NCI-H2196 treated with DMSO at 0.1 percent for 48 hours (cell line): ENCODE results near the gene ARMC10.
"Not testable (repeated sequence)": the region's sequence is repeated elsewhere in the genome, so short reads cannot be mapped to it uniquely, and the experiment has no call there.

Experiments used
- DNase-seq: peaks from one replicate; lab custom pipeline; 2025; ENCODE audit not compliant: unreplicated experiment; lab: John Stamatoyannopoulos, UW

ARMC10 gene

DNA sequence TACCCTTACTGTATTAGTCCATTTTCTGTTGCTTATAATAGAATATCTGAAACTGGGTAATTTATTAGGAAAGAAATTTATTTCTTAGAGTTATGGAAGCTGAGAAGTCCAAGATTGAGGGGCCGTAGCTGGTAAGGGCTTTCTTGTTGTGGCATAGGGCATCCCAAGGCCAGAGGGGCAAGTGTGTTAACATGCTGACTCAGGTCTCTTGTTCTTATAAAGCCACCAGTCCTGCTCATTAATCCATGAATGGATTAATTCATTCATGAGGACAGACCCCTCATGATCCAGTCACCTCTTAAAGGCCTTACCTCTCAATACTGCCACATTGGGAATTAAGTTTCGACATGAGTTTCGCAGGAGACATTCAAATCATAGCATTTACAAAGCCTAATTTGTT is 2.4 kb downstream of the ARMC10 start:
- no peak for DNase-seq

DNA sequence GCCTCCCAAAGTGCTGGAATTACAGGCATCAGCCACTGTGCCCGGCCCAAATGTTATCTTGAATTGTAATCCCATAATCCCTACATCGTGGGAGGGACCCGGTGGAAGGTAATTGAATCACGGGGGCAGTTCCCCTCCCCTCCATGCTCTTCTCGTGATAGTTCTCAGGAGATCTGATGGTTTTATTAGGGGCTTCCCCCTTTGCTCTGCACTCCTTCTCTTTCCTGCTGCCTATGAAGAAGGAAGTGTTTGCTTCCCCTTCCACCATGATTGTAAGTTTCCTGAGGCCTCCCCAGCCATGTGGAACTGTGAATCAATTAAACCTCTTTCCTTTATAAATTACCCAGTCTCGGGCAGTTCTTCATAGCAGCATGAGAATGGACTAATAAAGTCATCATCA is 3.3 kb downstream of the ARMC10 start:
- not testable (repeated sequence) for DNase-seq

DNA sequence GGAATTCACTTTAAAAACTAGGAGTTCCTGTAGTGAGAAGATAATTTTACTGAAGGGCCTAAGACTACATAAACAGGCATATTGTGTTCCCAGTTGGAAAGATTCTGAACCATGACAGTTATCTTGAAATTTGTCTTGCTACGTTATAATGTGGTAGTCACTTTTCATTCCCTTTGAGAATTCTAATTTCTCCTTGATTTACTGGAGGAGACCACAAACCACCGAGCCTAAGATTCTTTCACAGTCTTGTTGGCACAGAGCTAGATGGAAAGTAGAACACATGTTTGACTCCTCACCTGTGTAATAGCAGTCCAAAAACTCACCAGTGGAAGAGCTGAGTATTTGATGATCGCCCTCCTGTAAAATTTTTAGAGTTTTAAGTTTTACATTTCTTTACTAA is 4.9 kb downstream of the ARMC10 start:
- no peak for DNase-seq

DNA sequence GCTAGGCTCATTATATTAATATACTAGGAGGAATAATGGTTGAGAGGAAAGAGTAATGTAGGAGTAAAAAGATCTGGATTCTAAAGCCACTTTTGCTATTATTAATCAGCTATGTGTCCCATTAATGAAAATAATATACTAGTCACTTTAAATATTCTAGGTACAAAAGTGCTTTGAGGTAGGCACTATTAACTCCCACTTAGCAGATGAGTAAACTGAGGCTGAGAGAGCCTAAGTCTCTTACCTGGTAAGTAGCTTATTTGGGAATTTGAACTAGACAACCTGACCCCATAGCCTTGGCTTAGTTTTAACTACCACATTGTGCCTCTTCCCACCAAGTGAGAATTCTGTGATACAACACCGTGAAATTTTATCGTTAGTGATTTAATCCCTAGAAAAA is 6.0 kb downstream of the ARMC10 start:
- no peak for DNase-seq

DNA sequence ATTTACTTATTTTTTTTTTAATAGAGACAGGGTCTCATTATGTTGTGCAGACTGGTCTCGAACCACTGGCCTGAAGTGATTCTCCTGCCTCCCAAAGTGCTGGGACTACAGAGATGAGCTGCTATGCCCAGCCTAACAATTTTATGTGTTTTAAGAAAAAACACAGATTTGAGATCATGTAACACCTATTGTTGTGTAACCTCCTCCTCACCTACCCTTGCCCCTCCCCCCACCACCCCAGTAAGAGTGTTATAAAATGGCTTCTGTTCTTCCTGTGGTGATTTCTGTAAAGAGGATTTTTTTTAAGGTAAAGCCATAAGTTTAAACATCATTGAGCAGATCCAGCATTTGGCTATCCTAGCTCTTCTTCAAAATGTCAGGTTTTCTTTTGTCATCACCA is 7.6 kb downstream of the ARMC10 start:
- DNase-seq, result no peak

DNA sequence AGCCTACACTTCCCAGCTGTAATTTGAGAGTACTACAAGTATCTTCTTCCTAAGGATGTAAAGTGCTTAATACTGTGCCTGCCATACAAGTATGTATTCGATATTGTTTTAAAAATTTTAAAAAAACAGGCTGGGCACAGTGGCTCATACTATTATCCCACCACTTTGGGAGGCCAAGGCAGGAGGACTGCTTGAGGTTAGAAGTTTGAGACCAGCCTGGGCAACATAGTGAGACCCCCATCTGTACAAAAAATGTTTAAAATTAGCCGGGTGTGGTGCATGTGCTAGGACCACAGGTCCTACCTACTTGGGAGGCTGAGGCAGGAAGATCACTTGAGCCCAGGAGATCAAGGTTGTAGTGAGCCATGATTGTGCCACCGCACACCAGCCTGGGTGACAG is 8.3 kb downstream of the ARMC10 start:
- DNase-seq, result no peak

DNA sequence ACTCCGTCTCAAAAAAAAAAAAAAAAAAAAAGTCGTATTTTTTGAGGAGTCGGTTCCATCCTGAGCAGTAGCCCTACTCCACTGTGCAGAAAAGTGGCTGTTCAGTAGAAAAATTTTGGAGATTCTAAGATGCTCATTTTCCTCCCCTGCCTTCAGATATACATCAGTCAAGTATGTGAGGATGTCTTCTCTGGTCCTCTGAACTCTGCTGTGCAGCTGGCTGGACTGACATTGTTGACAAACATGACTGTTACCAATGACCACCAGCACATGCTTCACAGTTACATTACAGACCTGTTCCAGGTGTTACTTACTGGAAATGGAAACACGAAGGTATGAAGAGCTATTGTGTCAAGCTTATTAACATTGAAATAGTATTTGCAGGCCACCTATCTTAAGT is 17.4 kb downstream of the ARMC10 start:
- DNase-seq, result not testable (repeated sequence)

DNA sequence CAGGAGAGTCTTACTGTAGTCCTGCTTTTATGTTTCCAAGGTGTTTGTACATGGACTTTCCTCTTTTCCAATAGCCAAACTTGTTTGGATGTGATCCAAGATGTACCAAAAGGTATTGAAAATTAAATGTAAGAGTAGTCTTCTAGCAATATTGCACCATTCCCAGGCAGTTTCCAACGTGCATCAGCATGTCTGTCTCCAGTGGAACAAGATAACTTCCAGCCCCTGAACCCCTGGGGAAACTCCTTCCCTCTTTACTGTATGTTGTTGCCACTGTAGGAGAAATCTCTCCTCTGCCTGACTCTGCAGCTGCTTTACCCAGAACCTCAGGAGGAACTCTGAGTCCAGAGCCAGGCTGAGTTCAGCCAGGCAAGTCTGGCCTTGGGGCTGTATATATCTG is 18.5 kb downstream of the ARMC10 start:
- DNase-seq, result no peak

DNA sequence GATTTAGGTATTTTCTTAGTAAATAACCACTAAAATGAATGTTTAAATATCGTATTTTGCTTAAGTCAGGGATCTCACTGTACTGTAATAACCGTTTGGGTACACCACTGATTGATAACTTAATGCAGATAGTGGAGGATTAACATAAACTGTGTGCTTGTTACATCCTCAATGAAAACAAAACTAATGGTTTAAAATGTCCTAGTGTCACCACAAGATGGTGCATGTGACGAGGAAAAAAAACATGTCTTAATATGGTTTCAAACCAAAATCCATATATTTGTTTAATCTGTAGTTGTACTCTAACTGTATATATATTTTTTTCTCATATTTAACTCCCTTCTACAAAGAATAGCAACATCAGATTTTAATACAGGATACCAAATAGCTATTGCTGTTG is 19.2 kb downstream of the ARMC10 start:
- DNase-seq, result no peak

DNA sequence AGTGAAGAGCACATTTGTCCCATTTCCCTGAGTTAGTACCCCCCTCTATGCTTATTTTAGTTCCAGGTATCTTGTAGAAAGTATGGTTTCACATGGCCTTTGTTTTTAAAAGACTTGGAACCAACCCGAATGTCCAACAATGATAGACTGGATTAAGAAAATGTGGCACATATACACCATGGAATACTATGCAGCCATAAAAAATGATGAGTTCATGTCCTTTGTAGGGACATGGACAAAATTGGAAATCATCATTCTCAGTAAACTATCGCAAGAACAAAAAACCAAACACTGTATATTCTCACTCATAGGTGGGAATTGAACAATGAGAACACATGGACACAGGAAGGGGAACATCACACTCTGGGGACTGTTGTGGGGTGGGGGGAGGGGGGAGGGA is 20.6 kb downstream of the ARMC10 start:
- DNase-seq, result not testable (repeated sequence)

DNA sequence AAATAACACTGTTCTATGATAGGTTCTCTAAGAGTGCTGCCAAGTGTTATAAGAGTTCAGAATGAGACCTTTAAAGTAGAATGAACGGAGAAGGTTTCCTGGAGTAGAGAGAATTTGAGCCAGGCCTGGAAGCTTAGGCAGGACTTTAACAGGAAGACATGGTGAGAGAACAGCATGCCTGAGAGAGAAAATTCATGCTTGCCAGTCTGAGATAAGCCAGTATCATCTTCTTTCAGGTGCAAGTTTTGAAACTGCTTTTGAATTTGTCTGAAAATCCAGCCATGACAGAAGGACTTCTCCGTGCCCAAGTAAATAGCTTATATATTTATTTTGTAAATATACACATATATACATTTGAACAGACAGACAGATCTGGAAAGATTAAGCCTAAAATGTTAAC is 22.1 kb downstream of the ARMC10 start:
- DNase-seq, result no peak

DNA sequence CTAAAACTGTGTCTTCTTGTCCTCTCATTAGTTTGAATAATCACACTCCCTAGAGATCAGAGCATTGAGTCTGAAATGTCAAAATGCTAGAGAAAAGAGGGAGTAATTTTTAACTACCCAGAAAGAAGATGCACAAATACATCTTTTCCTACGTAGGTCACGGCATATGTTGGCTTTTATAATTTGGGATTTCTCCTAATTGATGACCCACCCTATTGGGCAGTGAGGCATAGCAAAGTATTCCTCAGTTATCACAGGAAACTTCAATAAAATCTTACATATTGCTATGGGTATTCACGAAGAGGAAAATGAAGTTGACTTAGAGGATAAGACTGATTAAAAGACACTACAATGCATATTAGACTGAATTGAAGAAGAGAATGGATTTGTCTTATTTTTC is 25.4 kb downstream of the ARMC10 start:
- DNase-seq, result no peak

DNA sequence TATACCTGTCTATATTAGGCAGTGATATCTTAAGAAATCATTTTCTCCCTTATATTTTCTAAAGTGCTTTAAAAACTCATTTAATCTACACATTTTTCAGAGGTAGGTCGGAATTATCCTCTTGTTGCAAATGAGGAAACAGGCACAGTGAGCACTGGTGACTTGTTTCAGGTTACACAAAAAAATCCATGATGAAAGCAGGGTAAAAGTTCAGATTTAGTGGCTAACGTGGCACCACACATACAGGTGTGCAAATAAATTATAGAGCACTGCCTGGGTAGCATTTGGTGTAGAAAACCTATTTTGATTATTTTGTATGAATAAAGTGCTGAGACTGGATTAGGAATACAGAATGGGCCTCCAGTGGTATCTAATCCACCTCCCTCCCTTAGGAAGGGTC is 26.6 kb downstream of the ARMC10 start:
- DNase-seq, result no peak

DNA sequence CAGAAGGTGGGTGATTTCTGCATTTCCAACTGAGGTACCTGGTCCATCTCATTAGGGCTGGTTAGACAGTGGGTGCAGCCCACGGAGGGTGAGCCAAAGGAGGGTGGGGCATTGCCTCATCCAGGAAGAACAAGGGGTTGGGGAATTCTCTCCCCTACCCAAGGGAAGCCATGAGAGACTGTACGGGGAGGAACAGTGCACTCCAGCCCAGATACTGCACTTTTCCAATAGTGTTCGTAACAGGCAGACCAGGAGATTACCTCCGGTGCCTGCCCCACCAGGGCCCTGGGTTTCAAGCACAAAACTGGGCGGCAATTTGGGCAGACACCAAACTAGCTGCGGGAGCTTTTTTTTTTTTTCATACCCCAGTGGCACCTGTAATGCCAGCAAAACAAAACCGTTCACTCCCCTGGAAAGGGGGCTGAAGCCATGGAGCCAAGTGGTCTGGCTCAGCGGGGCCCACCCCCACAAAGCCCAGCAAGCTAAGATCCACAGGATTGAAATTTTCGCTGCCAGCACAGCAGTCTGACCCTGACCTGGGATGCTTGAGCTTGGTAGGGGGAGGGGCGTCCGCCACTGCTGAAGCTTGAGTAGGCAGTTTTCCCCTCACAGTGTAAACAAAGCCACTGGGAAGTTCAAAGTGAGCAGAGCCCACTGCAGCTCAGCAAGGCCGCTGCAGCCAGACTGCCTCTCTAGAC is 31.2 kb downstream of the ARMC10 start:
- no peak for DNase-seq

DNA sequence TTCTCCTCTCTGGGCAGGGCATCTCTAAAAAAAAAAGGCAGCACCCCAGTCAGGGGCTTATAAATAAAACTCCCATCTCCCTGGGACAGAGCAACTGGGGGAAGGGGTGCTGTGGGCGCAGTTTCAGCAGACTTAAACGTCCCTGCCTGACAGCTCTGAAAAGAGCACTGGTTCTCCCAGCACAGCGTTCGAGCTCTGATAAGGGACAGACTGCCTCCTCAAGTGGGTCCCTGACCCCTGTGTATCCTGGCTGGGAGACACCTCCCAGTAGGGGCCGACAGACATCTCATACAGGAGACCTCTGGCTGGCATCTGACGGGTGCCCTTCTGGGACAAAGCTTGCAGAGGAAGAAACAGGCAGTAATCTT is 31.7 kb downstream of the ARMC10 start:
- DNase-seq, result not testable (repeated sequence)

DNA sequence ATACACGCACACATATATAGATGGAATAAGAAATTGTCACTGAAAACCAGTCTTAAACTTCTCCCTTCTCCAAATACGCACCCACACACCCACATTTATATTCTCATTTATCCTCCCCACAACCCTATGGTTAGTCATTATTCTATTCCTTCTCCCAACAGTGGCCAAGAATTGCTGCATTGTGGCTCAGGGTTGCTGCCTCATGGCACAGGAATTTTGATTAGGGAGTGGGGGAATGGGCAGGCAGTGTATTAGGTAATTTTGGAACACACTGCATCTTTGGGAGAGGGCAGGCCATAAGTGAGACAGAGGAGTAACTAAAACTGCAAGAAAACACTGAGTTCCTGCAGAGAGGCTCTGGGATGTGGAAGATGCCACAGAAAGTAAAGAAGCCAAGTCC is 38.2 kb downstream of the ARMC10 start:
- DNase-seq, result no peak

DNA sequence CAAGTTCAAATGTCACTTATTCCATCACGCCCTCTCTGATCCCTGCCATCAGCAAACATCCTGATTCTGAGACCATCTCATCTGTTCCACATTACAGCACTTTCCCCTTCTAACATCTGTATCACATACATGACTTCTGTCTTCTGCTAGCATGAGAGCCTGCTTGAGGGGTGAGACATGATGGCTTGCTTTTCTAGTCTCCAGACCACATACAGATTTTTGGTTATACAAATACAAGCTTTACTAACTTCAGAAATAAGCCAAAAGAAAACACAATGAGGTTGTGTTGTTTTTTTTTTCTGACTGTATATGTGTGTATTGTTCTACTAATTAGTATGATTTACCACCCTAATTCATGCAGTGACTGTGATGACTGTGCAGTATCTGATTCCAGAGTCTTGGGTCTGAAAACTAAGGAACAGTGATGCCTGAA is 39.7 kb downstream of the ARMC10 start:
- DNase-seq, result no peak

DNA sequence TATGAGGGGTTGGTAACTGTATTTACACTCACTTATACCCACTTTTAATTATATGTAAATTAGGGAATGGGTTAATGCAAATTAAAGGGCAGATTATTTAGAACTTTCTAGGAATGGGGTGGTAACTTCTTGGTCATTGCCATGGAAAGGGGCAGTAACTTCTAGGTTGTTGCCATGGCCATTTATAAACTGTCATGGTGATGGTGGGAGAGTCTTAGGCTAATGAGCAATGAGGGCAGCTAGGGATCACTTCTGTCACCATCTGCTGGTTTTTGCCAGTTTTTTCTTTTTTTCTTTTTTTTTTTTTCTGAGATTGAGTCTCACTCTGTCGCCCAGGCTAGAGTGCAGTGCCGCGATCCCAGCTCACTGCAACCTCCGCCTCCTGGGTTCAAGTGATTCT is 40.8 kb downstream of the ARMC10 start:
- no peak for DNase-seq

DNA sequence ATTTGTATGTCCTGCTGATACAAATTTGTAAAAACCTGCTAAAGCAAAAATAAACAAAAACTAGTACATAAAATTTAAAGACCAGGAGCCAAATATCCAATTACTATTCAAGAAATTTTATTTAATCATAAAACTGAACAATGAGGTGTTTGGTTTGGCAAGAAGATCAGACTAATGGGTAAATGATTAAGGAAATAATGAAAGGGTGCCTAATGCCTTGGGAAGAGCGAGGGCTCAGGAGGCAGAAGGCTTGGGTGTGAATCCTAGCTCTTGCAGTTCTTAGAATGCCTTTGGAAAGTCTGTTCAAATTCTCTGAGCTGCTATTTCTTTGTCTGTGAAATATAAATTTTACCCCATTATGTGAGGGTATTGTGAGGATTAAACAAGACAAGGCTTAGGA is 41.6 kb downstream of the ARMC10 start:
- no peak for DNase-seq

DNA sequence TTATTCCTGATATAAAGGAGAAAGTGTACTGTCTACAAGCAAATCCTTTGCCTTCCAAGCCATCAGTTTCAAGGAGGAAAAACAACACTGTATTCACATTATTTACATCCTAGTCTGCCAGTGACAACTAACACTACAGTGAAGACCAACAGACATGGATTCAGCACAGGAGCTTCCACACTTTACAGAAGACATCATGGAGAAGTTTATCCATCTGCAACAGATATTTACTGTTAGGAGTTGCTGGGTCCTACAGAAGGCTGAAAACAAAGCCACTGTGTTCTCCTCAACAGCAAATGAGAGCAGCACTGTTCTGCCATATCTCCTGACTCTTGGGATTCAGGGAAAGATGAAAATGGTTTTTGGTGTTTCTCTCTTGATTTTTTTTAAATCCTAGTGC is 42.1 kb downstream of the ARMC10 start:
- DNase-seq, result no peak

DNA sequence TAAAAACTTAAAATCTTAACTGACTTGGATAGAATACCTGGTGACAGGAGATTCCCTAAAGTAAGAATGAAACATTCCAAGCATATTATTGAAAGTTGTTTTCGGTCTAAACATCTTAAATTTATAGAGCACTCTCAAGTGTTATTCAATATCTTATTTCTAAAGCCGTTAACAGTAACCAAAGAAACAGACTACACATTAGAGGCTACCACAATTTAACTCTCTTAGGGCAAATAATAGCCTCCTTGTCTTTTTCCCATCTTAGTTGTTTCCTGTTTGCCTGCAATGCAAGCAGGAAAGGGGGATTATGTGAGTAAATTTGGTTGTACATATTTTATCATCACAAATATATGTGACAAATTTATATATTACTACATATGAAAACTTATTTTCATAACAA is 42.5 kb downstream of the ARMC10 start:
- DNase-seq, result no peak

DNA sequence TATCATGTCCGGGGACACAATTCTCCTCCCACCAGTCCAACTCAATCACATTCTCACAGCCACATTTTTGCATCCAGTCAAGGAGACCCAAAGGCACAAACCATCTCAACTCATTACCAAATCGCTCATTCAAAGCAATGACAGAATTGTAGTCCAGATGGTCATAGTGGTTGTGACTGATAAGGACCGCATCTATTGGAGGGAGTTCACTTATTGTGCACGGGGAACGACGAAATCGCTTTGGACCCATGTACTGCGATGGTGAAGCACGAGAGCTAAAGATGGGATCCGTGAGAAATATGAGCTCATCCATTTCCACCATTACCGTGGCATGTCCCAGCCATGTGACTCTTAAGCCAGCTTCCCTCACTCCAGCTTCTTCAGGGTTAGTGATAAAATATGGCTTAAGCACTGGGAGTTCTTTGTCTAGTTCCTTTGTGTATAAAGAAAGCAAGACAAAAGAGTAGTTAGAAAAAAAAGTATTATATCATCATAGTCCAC is 44.9 kb downstream of the ARMC10 start:
- no peak for DNase-seq

DNA sequence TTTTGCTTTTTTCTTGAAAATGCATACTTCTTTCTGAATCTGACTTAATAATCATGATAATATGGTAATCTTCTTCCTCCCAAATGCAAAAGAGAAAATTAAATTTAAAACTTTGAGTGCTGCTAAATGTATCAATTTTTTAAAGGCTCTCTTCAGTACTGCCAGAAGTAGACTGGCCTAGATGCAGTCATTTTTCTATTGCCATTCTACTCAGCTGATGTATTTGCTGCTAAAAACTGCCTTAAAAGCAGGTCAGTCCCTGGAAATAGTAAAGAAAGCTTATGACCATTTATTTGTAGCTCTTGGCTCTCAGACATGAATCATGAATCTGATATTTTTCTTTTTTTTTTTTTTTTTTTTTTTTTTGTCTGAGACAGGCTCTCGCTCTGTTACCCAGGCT is 45.4 kb downstream of the ARMC10 start:
- DNase-seq, result no peak
